NCI-H2196 (cell line): ENCODE data around the gene EXD3.

ENCODE experiments used
- DNase-seq: peaks from one replicate; lab custom pipeline; 2025; ENCODE audit not compliant: unreplicated experiment; lab: John Stamatoyannopoulos, UW

EXD3 gene

DNA sequence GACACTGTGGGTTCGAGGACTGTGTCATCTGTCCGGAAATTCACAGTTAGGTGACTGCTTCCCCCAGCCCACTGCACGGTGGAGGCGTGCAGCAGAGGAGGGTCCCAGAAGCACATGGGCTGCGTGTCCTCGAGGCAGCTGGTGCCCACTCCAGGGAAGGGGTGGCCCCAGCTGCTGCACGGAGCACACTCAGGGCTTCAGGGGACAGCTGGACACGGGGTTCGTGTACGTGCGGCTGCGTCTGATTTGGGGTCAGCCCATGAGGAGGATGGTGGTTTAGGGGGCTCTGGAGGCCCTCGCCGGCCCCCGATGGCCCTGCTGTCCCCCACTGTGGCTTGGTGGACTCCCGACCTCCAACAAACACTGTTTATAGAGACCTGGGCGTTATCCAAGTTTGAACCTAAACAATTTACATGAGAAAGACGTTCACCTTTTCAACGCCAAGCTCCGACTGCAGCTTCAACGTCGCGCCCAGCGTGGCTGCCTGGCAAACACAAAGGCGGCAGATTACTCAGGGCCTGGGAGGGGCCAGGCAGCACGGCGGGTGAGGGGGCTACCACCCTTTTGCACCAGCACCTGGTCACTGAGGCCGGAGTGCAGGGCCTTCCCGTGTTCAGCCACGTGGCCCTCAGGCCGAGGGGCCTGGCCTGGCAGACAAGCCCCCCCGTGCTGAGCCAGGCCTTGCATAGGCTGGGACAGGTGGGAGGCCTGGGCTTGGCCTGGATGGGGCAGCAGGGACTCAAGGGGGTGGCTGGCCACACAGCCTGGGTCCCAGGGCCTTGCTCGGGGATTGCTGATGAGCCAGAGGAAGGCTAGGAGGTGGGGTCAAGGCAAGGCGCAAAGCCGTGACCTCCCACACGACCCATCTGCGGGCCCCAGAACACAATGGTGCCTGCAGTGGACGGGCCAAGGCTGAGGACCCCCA is 55.2 kb downstream of the EXD3 start:
- no peak for DNase-seq

DNA sequence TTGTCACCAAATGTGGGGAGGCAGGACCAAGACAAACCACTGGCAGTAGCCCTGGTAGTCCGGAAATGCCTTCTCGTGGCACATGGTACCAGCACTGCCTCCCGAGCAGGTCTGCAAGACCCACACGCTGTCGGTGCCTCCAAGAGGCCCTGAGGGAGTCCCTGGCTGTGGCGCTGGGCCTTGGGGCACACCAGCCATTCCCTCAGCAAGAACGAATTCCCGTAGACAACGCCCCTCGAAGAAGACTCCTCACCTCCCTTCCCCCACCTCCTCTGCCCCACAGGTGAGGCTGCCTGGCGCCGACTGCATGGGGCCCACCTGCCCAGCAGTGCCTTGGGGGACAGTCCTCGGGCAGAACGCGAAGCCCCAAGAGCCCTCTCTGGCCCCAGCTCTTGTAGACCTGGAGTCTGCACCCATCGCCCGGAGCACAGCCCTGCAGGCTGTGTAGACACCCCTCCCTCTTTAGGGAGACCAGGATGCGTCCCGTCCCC is 56.0 kb downstream of the EXD3 start:
- DNase-seq, result no peak

DNA sequence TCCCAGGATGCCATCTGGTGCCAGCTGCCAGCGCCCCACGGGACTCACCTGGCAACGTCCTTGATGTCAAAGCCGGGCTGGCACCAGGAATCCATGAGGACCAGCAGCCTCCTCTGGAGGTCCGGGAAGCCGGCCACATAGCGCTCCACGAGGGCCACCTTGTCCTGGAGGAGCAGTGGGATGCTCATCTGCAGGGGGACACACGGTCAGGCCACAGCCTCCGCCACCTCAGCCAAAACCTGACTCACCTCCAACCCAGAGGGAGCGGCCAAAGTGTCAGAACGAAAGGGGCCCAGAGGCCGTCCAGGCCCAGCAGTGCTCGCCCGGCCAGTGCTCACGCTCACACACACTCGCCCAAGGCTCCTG is 56.5 kb downstream of the EXD3 start:
- no peak for DNase-seq

DNA sequence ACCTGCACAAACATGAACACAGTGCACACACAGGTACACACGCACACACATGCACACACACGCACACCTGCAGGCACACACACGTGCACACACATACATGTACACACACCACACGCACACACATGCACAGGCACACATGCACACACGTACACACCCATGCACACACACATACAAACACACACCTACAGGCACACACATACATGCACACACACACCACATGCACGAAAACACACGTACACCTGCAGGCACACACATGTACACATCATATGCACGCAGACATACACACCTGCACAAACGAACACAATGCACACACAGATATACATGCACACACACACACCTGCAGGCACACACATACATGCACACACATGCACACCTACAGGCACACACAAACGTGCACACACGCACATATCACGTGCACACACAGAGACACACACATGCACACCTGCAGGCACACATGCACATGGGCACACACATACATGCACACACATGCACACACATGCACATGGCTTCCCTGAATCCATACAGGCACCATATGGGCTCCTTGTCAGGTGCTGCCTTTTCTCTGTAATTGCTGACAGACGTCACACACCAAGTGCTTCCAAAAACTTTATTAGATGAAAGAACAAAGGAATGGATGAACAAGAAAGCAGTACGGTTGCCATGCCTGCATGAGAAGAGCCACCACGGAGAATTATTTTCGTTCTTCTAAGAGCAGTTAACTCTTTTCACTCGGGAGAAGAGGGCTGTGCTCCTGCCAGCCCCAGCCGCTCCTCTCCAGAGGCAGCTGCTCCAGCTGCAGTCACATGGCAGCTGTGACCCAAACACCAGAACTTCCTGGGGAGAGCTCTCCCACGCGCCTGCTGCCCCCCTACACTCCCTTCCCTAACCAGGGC is 57.2 kb downstream of the EXD3 start:
- no peak for DNase-seq

DNA sequence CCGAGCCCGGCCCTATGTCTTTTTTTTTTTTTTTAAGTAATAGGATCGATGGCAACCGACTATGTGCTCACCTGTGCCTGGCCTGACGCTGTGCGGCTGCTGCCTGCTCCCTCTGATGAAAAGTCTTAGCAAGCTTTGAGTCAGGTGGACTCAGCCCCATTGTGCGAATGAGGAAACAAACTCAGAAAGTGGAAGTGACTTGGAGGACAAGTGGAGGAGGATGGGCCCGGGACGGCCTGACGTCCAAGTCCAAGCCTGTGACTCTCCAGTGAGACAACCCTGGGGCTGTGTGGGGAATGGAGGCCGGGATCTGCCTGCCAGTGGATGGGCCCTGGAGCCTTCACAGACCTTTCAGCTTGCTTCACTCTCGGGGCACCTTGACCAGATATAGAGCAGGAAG is 57.9 kb downstream of the EXD3 start:
- no peak for DNase-seq

DNA sequence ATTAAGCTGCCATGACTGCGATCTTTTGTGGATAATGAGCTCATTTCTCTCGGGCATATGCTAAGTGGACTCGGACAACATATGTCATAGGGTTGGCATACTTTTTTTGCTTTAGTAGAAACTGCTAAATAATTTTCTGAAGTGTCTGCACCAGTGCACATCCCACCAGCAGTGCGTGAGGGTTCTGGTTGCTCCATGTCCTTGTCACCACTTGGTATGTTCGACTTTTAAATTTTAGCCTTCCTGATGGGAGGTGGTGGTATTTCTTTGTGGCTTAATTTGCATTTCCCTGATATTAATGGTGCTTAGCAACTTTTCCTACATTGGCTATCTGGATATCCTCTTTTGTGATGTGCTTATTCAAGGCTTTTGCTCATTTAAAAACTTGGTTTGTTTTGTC is 63.1 kb downstream of the EXD3 start:
- no peak for DNase-seq

DNA sequence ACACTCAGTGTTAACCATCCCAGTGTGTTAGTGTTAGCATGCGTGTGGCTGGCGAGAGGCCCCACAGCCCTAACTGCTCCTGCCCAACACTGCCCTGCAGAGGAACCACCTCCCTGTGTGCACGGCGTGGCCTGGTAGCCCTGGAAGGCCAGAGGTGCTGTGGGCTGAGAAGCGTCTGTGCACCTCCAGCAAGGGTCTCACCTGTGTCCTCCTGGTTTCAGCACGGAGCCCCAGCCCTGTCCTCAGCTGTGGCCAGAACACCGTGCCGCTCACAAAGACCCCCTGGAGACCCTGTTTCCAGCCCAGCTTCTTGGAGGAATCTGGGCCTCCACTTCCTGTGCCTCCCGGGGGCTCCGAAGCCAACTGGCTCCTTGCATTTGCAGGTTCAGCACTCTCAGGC is 64.8 kb downstream of the EXD3 start:
- no peak for DNase-seq

DNA sequence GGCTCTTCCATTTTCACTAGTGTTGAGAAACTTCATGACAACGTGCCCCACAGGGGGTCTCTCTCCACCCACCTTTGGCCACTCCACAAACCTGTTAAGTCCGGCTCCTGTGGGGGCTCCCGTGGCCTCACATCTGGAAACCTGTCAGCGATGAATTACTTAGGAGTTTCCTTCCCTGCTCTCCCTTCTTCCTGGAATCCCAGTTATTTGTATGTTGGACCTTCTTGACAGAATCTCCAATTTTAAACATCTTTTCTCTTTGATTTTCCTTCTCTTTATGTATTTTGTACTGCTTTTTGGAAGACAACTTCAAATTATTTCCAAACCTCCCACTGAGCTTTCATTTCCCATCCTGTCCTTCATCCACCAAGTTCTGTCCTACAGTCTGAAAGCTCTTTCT is 65.8 kb downstream of the EXD3 start:
- DNase-seq, result no peak

DNA sequence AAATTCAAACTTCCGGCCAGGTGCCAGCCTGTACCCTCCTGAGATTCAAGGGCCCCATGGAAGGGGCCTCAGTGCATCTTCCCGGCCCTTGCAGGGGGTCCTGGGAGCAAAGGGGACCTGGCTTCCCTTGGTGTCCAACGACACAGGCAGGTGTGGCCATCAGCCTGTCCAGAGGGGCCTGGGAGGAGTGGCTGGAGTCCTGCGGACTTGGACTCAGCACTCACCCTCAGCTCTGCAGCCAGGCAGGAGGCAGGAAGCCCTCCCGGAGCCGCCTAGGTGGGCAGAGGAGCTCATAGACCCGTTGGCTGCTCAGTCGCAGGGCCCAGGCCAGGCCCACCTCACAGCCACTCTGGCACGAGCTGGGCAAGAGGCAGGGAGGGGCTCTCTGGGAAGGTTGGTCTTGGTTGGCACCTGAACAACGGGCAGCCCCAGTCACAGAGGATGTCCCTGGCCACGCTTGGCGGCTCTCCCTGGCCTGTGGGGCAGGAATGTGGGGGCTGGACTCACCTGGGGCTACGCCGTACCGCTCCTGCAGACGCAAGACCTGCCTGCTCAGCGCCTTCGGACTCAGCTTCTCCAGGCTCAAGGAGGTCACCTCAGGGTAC is 67.1 kb downstream of the EXD3 start:
- no peak for DNase-seq

DNA sequence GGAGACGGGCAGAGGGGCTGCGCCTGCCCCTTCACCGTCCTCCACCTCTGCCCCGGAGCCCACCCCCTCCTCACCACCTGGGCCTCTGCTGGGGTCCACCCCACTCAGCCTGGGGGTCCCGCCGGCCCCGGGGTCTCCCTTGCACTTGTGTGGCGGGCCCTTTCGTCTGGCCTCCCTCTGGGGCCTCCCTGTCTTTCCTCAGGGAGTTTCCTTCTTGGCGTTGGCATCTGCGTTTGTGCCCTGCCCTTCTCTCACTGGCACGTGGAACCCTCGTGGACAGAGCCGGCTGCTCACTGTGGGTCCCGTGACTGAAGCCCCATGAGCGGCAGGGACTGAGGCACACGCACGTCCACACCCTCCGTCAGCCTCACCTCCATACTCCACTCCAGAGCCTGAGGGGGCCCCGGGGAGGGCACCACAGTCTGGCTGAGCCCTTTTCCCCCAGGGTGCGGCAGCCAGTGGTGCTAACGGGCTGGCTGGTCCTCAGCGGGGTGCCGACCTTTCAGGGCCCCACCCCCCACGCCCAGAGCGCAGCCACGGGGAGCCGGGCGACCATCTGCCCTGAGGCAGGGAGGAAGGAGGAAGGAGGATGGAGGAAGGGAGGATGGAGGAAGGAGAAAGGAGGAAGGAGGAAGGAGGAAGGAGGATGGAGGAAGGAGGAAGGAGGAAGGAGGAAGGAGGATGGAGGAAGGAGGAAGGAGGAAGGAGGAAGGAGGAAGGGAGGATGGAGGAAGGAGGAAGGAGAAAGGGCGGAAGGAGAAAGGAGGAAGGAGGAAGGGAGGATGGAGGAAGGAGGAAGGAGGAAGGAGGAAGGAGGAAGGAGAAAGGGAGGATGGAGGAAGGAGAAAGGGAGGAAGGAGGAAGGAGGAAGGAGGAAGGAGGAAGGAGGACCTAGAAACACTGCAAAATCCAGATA is 67.9 kb downstream of the EXD3 start:
- DNase-seq, result no peak

DNA sequence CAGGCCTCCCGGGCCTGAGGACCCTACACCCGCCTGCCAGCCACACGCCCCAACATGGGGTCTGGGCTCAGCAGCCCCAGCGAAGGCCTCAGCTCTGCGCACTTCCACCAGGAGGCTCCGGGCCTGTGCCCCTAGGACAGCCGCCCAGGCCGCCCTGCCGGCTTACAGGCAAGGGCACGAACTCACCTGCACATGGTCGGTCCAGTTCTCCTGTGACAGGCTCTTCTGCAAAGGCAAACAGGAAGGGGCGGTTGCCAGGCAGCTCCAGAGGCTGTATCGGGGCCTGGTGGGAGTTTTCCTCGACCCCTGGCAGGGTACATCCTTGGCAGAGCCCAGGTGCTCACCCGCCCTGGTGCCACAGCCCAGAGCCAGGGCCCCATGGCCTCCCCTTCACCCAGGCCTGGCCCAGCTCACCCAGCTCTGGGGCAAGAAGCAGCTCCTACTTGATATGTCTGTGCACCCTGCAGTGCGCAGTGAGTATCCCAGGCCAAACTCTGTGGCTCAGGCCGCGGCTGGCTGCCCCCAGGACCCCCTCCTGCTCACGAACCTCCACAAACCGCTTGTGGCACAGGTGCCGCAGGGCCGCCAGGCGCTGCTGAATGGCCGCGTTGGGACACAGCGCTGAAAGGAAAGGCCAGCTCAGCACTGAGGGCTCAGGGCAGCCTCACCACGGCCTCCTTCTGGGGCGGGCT is 68.7 kb downstream of the EXD3 start:
- DNase-seq, result no peak

DNA sequence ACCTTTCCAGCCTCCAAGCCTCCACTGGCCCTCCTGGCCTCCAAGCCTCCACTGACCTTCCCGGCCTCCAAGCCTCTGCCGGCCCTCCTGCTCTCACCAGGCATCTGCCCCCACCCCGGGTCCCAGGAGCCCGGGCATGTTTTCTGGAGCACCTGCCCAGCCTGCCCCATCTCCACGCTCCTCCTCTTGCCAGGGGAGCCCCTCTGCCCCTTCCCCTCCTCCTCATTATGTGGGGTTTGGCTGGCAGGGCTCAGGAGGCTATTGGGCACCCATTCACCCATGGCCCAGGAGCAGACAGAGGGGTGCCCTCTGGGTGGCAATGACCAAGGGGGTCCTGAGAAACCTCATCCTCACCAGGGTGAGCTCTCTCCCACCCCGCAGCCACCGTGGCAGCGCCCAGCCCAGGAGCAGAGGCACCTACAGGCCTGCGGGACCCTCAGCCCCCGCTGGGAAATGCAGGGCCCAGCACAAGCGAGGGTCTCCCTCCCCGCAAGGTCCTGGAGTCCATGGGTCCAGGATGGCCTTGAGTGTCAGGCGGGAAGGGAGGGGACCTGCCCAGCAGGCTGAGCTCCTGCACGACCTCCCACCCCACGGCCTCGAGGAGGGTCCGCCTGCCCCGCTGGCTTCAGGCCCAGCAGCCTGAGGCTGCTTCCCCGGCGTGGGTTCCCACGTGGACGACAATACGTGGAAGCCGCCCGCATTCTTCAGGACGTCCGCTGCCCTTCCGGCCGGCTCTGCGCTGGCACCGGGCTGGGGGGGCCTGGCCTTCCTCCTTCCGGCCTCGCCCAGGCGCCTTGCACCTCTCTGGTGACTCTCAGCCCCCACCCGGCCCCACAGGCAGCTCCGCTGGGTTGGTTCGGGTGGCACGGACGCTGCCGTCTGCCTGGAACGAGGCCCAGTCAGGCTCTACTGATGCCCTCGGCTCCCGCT is 69.5 kb downstream of the EXD3 start:
- DNase-seq, result no peak

DNA sequence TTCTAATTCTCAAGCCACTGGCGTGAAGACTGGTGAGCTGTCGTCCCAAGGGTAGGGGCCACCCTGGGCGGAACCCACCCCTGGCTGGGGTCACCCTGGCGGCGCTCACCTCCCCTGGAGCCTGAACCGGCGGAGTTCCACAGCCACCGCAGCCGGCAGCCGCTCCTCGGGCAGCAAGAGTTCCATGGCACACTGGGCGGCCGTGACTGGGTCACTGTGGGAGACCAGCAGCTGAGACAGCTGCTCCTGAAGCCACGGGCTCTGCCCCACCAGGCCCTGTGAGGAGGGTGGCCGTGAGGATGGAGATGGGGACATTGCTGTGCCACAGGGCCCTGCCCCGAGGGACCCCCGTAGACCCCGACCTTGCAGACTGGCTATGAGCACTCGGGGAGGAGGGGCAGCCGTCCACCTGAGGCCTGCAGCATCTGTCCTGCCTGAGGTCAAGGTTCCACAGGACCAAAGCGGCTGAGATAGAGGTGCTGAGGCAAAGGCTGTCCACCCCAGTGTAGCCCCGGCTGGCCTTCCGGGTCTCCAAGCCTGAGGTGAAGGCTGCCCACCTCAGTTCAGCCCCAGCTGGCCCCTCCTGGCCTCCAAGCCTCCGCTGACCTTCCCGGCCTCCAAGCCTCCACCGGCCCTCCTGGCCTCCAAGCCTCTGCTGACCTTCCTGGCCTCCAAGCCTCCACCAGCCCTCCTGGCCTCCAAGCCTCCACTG is 70.3 kb downstream of the EXD3 start:
- no peak for DNase-seq

DNA sequence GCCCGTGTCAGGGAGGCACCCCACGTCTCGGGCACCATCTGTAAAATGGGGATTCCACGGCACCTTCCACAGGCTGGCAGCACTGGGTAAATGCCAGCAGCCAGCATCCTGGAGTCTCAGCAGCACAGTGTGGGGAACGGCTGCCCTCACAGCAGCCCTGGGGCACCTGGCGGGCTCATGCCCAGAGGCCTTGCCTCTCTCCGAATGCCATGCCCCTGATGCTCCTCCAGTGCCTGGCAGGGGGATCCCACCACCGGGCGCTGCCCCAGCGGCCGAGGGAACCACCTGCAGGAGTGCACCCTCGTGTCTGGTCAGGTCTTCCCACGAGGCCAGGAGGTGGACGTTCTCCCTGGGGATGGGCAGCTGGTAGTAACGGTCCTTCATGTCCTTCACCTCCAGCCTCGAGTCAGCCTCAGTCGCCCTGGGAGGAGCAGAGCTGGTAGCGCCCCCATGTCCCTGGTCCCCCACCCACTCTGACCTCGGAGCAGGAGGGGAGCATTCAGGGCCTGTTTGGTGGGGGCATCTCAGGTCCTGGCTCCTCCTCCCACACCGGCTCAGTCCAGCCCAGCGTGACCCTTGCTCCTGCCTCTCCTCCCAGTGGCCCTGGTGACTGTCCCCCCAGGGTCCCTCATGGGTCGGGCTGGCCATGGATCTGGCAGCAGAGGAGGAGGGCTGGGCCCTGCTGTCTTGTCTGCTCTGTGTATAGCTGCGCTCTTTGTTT is 71.0 kb downstream of the EXD3 start:
- no peak for DNase-seq

DNA sequence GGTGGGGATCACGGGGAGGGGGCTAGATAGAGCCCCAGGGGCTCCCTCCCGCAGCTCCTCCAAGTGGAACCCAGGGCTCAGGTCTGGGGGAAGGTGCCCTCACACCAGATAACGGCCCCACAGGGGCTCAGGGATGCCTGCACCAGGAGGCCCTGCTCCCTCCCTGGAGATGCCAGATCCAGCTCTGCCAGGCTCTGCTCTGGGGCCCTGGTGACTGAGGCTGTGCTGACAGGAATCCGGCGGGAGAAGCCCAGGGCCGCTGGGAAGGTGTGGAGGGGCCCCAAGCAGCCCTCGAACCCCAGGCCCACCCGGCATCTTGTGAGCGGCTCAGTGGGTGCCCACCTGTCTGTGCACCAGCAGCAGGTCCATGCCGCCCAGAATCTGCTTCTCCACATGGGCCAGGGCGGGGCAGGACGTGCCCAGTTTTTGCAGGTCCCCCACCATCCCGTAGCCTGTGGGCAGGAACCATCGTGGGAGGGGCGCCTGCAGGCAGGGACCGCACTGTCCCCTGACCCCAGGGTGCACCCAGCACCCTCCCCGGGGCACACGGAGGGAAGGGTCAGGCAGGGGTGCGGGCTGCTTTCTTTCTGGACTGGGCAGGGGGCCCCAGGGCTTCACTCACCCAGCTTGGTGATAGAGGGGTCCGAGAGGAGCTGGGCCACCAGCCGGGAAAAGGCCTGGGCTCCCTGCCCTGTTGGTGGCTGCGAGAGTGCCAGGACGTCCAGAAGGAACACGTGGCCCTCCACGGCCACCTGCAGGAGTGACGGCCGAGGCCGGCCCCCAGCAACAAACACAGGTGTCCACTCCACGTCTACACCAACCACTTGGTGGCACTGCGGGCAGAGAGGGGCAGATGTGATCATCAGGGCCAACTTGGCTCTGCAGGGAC is 72.0 kb downstream of the EXD3 start:
- DNase-seq, result no peak

DNA sequence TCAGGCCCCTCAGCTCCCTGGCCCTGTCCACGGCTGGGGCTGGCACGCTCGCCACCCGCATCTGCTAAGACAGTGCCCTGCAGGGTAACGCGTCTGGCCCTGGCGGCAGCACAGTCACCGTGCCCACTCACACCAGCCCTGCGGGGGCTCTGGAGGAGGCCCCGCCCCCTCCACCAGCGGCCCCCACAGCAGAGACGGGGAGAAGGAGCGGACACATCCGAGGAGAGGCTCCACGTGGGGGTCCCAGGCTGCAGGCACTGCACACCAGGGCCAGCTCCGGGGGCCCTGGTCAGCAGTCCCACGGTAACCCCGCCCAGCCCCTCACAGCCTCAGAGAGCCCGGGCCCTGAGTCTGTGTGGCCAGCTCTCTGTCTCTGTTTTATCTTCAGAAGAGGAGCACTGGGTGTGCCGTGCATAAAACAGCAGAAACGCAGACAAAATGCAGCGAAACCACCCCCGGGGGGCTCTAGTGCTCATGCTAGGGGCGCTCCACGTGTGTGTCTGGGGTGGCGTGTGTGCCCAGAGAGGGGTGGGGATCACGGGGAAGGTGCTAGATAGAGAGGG is 73.4 kb downstream of the EXD3 start:
- DNase-seq, result no peak
